Stimulated activated CD8-positive, alpha-beta memory T cell treated with anti-CD3 and anti-CD28 coated beads, Interleukin-2, amount 100 ng/mL, for 1 hour (primary cell): ENCODE data around the gene LYPD8.
"Not testable (repeated sequence)": the region's sequence is repeated elsewhere in the genome, so short reads cannot be mapped to it uniquely, and the experiment has no call there.

ENCODE experiments used
- DNase-seq, 2 donors: peaks; one replicate each; pipeline ENCODE4 v3.0.0-alpha.2; 2020; ENCODE audit warnings: low read depth in 2 of 2

Gene LYPD8, protein sequence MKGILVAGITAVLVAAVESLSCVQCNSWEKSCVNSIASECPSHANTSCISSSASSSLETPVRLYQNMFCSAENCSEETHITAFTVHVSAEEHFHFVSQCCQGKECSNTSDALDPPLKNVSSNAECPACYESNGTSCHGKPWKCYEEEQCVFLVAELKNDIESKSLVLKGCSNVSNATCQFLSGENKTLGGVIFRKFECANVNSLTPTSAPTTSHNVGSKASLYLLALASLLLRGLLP

GRCh38 chr1:248755517-248755916 lies at the start of gene LYPD8:
LYPD8 (minus strand) TSS chr1:248755759; CDS start chr1:248751081, 4,678 bp downstream.
- DNase-seq: no peak

GRCh38 chr1:248804771-248805681 lies 49.5 kb upstream of the LYPD8 start:
- DNase-seq: no peak

DNA sequence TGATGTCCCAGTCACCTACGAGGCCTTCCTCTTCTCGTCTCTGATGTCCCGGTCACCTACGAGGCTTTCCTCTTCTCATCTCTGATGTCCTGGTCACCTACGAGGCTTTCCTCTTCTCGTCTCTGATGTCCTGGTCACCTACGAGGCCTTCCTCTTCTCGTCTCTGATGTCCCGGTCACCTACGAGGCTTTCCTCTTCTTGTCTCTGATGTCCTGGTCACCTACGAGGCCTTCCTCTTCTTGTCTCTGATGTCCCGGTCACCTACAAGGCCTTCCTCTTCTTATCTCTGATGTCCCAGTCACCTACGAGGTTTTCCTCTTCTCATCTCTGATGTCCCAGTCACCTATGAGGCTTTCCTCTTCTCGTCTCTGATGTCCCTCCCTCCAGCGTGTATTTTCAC lies 47.9 kb upstream of the LYPD8 start:
- DNase-seq: not testable (repeated sequence)

GRCh38 chr1:248802454-248802853 lies 46.9 kb upstream of the LYPD8 start:
- DNase-seq: no peak

- no peak for DNase-seq
Observed at GRCh38 chr1:248800459-248800858, 44.9 kb upstream of the LYPD8 start.

DNA sequence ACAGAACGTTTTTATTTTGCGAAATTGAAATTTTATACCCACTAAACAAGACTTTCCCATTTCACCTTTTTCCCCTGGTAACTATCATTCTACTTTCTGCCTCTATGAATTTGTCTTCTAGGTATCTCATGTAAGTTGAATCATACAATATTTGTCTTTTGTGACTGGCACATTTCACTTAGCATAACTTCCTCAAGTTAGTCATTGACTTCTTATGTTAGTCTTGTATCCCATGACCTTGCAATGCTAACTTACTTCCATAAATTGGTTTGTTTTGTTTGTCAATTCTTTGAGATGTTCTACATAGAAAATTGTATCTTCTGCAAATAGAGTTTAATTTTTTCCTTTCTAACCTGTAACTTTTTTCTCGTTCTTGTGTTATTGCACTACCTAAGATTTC lies 43.2 kb upstream of the LYPD8 start:
- DNase-seq: no peak

GRCh38 chr1:248794663-248795062 lies 39.1 kb upstream of the LYPD8 start:
- DNase-seq: not testable (repeated sequence)

DNA sequence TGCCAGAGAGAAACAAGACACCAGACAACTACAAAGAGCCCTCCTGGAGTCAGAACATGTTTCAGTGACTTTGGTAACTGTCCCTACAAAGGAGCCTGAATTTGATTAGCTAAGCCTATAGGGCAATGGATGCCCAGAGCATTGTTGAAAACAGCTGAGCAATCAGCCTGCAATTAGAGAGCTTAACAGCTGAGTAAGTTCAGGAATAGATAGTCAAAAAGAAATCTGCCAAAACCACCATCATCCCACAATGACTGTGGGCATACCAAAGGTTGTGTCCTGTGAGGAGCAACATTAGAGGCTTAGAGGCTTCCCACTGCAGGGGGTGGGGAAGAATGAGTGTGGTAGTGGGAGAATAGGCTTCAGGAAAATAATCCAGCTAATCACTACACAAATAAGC lies 38.0 kb upstream of the LYPD8 start:
- DNase-seq: no peak

- DNase-seq: no peak
Observed at GRCh38 chr1:248792342-248792741, 36.8 kb upstream of the LYPD8 start.

DNA sequence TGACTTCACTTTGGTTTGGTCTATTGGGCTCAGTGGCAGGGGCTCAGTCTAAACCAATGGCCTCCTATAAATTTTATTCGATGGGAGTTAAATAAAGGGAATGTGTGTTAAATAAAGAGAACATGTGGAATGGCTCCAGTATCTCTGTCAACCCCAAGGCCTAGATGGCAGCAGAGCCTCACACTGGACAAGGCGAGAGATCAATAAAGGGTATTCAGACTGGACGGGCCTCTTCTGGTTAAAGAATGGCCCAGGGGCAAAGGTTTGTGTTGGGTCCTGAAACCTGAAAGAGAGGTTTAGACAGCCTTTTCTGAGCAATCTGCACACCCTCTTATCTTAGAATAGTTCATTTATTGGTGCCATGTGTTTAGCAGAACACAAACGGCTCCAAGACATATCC lies 35.5 kb upstream of the LYPD8 start:
- DNase-seq: no peak

- no peak for DNase-seq
Observed at GRCh38 chr1:248790456-248790855, 34.9 kb upstream of the LYPD8 start.

- DNase-seq: not testable (repeated sequence)
Observed at GRCh38 chr1:248789337-248789736, 33.8 kb upstream of the LYPD8 start.

GRCh38 chr1:248788327-248788726 lies 32.8 kb upstream of the LYPD8 start:
- DNase-seq: no peak

GRCh38 chr1:248787430-248787829 lies 31.9 kb upstream of the LYPD8 start:
- DNase-seq: no peak

DNA sequence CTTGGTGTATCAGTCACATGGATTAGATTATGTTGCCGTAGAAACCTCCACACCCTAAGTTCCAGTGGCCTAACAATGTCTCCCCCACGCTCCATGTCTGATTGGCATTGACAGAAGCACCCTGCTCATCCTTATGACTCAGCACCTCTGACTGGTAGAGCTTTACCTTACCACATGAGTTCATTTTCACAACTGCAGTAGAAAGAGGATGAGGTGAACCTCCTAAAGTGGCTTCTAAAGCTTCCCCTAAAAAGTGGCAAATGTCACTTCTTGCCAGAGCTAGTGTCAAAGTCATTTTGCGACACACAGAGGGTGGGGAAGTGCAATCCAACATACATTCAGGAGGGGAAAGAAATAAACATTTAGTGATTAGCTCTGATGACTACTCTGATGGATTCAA lies 30.6 kb upstream of the LYPD8 start:
- no peak for DNase-seq

GRCh38 chr1:248783367-248783766 lies 27.8 kb upstream of the LYPD8 start:
- no peak for DNase-seq

DNA sequence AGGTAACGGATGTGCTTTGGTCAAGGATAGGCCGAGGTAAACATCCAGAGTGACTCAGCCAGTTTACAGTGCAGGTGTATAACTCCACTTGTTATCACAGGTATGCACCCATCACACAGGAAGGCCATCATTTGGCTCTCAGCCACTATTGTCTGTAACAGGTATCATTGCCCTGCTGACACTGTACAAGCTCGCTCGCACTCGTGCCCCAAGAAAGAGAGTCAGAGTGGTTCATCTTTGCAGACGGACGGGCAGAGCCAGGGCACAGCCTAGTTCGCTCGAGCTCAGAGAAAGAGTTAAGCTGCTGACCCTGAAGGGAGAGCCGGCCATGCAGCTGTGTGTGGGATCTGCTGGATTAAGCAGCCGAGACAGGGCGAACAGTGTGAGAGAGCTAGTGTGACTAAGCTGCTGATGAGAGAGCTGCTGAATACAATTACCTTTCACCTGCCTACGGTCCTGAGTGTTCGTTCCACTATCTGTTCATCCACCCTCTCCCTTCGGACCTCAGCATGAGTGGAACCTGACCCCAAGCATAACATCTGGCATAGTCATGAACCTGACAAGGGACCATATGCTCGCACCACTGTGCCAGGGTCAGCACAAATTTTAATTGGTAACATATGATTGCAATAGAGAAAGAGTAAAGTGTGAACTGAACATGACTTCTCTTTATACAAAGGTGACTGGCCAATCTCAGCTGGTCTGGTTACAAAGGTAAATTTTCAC lies 27.0 kb upstream of the LYPD8 start:
- DNase-seq: no peak

DNA sequence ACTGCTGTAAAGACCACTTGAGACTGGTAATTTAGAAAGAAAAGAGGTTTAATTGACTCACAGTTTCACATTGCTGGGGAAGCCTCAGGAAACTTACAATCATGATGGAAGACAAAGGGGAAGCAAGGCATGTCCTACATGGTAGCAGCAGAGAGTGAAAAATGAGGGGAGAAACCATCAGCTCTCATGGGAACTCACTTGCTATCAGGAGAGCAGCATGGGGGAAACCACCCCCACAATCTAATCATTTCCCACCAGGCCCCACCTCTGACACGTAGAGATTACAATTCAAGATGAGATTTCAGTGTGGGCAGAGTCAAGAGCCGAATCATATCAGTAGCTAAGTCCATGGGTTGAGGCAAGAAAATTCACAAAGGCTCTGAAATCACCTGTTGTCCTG lies 23.8 kb upstream of the LYPD8 start:
- no peak for DNase-seq

GRCh38 chr1:248778906-248779305 lies 23.3 kb upstream of the LYPD8 start:
- no peak for DNase-seq

DNA sequence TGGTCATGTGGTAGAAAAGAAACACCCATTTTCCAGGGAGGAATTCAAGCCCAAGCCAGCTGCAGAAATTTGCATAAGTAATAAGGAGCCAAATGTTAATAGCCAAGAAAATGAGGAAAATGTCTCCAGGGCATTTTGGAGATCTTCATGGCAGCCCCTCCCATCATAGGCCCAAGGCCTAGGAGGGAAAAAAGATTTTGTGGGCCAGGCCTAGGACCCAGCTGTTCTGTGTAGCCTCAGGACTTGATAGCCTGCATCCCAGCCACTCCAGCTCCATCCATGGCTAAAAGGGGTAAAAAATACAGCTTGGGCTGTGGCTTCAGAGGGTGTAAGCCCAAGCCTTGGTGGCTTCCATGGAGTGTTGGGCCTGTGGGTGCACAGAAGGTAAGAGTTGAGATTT lies 21.4 kb upstream of the LYPD8 start:
- DNase-seq: no peak

DNA sequence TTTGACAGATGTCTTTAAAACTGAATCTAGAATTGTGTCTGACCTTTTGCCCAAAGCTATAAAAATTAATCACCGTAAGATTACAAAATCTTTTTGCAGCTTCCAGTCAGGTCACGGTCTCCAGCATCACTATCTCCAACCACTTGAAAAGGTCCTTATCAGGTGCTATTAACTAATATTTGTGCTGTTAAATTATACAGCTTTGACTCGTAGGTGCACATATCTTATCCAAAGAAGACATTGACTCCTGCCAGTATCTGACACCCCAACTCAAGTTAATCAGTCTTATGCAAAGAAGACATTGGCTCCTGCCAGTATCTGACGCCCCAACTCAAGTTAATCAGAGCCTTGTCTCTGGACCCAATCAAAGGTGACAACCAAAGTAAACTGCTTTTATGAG lies 19.9 kb upstream of the LYPD8 start:
- no peak for DNase-seq

DNA sequence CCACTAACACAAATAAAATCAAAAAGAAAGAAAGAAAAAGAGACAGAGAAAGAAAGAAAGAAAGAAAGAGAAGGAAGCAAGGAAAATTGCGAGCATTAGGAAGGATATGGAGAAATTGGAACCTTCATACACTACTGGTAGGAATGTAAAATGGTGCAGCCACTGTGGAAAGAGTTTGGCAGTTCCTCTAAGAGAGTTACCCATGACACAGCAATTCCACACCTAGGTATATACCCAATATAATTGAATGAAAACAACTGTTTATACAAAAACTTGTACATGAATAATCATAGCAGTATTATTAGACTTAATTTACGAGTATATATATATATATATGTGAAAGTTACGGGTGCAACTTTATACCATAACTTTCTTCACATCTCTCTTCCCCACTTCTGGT lies 4.1 kb upstream of the LYPD8 start:
- DNase-seq: no peak

- no peak for DNase-seq
Observed at GRCh38 chr1:248758352-248758751, 2.8 kb upstream of the LYPD8 start.
